Measurements from ENCODE around the gene STK17A.

DNA sequence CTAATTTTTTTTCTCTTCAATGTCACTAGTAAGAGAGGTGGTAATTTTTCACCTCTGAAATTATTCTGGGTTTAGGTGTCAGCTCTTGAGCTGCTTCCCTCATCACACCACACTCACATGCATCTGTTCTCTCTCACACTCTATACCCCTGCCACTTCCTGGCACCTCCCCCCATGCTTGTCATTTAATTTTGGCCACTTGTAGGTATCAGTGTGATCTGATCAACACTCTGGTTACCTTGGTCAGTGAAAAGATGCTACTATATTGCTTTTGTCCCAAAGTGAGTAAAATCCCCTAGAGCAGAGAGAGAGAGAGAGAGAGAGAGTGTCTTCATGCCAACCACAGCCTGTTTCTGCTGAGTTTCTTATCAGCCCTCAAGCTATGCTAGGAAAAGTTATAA lies 42.5 kb downstream of the STK17A start:
- TF ChIP-seq, protein P1, sequence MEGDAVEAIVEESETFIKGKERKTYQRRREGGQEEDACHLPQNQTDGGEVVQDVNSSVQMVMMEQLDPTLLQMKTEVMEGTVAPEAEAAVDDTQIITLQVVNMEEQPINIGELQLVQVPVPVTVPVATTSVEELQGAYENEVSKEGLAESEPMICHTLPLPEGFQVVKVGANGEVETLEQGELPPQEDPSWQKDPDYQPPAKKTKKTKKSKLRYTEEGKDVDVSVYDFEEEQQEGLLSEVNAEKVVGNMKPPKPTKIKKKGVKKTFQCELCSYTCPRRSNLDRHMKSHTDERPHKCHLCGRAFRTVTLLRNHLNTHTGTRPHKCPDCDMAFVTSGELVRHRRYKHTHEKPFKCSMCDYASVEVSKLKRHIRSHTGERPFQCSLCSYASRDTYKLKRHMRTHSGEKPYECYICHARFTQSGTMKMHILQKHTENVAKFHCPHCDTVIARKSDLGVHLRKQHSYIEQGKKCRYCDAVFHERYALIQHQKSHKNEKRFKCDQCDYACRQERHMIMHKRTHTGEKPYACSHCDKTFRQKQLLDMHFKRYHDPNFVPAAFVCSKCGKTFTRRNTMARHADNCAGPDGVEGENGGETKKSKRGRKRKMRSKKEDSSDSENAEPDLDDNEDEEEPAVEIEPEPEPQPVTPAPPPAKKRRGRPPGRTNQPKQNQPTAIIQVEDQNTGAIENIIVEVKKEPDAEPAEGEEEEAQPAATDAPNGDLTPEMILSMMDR (IDR thresholded peaks at IDR 0.05; ENCODE audit: low read depth, low read length) = no peak
- no peak for TF ChIP-seq POLR2A (IDR thresholded peaks at IDR 0.05; ENCODE audit: extremely low read depth, insufficient read length)
- TF ChIP-seq, protein P2, sequence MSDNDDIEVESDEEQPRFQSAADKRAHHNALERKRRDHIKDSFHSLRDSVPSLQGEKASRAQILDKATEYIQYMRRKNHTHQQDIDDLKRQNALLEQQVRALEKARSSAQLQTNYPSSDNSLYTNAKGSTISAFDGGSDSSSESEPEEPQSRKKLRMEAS (IDR thresholded peaks at IDR 0.05; ENCODE audit: low read depth, low read length) = no peak
- no peak for TF ChIP-seq MYC (IDR thresholded peaks at IDR 0.05; ENCODE audit: low read depth, low read length)

Data from NB4 (cell line).